ENCODE measurements around the gene MCEE.
"Not testable (repeated sequence)": the region's sequence is repeated elsewhere in the genome, so short reads cannot be mapped to it uniquely, and the experiment has no call there.

MCEE gene

DNA sequence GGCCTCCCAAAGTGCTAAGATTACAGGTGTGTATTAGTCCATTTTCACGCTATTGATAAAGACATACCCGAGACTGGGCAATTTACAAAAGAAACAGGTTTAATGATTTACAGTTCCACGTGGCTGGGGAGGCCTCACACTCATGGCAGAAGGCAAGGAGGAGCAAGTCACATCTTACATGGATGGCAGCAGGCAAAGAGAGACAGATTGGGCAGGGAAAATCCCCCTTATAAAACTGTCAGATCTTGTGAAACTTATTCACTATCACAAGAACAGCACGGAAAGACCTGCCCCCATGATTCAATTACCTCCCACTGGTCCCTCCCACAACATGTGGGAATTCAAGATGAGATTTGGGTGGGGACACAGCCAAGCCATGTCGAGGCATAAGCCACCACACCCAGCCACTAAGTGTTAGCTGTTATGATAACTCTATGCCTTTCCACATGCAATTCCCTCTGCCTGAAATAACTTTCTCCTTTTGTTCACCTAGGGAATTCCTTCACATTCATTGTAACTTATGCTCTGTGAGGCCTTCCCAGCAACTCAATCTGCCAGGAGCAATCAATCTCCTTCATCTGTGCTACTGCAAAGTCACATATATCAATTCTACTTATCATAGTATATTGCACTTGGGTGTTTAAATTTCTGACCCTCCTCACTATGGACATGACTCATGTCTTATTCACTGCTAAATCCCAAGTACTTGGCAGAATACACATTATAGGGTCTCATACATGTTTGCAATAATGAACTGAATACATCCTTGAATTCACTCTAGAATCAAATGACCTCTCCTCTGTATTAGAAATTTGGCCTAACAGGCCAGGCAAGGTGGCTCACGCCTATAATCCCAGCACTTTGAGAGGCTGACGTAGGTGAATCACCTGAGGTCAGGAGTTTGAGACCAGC is 7.4 kb downstream of the MCEE start:
- TF ChIP-seq CTCF (IDR thresholded peaks at IDR 0.05; ENCODE audit: low read depth, low read length), result no peak
- no peaks in the 10 kb centered on the region for H3K4me1 ChIP-seq
- no peak for DNase-seq
- no peaks in the 10 kb centered on the region for H3K9me3 ChIP-seq
- H3K36me3 ChIP-seq, result no peaks in the 10 kb centered on the region
- no peak overlapping the region for H3K4me3 ChIP-seq (ENCODE audit: low read depth, low read length)
- no peaks in the 10 kb centered on the region for H3K27me3 ChIP-seq

GRCh38 chr2:71121479-71121878 is 8.6 kb downstream of the MCEE start:
- no peaks in the 10 kb centered on the region for H3K9me3 ChIP-seq
- no peaks in the 10 kb centered on the region for H3K36me3 ChIP-seq
- no peak overlapping the region for H3K4me3 ChIP-seq (ENCODE audit: low read depth, low read length)
- DNase-seq, result no peak
- H3K27me3 ChIP-seq, result no peaks in the 10 kb centered on the region
- TF ChIP-seq CTCF (IDR thresholded peaks at IDR 0.05; ENCODE audit: low read depth, low read length), result no peak
- H3K4me1 ChIP-seq, result no peaks in the 10 kb centered on the region

DNA sequence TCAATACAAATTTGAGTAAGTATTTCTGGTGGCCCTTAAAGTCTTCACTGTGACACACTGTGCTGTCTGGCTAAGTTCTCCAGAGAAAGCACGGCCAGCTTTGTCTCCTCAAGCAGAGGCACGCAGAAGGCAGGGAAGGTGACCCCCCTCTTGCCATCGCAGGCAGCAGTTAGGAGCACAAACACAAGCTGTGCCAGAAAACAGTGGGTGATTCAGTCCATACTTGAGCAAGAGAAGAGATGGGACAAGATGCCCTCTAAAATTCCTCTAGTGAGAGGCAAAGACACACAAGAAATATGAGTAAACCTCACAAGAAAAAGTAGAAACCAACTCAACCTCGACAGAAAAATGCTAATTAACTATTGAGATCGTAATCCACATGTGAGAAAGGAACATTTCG is 9.8 kb downstream of the MCEE start:
- Histone ChIP-seq H3K4me1 (no peaks in the 10 kb centered on the region), H3K4me3 (ENCODE audit: low read depth, low read length) (no peak overlapping the region)
- TF ChIP-seq CTCF (IDR thresholded peaks at IDR 0.05; ENCODE audit: low read depth, low read length), result no peak

GRCh38 chr2:71117063-71117462 is 13.0 kb downstream of the MCEE start:
- Histone ChIP-seq H3K4me1 (no peaks in the 10 kb centered on the region), H3K36me3 (no peaks in the 10 kb centered on the region), H3K4me3 (ENCODE audit: low read depth, low read length) (no peak overlapping the region), H3K9me3 (no peaks in the 10 kb centered on the region), H3K27me3 (no peaks in the 10 kb centered on the region)
- no peak for DNase-seq
- no peak for TF ChIP-seq CTCF (IDR thresholded peaks at IDR 0.05; ENCODE audit: low read depth, low read length)

More for the DNA sequence above, 9.8 kb downstream of the MCEE start:
- H3K9me3 ChIP-seq, result no peaks in the 10 kb centered on the region
- H3K27me3 ChIP-seq, result no peaks in the 10 kb centered on the region
- H3K36me3 ChIP-seq, result no peaks in the 10 kb centered on the region
- DNase-seq, result no peak

DNA sequence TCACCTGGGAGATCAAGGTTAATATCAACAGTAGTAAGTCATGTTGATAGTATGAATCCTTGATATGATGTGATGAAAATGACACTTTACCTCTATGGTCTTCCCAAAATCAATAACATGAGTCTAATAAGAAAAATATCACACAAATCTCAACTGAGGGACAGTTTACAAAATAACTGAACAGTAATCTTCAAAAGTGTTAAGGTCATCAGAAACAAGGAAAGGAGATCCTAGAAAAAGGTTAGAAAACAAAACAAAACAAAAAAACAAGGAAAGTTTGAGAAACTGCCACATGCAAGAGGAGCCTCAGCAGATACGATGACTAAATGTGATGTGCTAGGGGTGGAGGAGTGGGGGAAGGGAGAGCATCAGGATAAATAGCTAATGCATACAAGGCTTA is 16.2 kb downstream of the MCEE start:
- no peaks in the 10 kb centered on the region for H3K9me3 ChIP-seq
- TF ChIP-seq CTCF (IDR thresholded peaks at IDR 0.05; ENCODE audit: low read depth, low read length), result no peak
- no peaks in the 10 kb centered on the region for H3K27me3 ChIP-seq
- no peaks in the 10 kb centered on the region for H3K36me3 ChIP-seq
- no peak for DNase-seq
- H3K4me3 ChIP-seq (ENCODE audit: low read depth, low read length), result no peak overlapping the region
- H3K4me1 ChIP-seq, result no peaks in the 10 kb centered on the region

DNA sequence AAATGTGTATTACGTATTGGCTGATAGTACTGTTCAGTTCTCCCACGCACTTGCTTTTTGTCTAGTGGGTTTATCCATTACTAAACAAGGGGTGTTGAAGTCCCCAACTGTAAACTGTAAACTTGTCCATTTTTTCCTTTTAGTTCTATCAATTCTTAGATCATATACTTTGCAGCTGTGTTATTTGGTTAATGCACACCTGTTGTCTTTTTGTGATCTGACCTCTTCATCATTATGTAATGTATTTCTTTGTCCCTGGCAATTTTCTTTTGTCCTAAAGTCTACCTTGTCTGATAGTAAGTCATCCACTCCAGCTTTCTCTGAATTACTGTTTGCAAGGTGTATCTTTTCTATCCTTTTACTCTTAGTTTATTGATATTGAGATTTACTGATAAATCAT is 21.9 kb downstream of the MCEE start:
- no peaks in the 10 kb centered on the region for H3K4me1 ChIP-seq
- H3K9me3 ChIP-seq, result no peaks in the 10 kb centered on the region
- H3K27me3 ChIP-seq, result no peaks in the 10 kb centered on the region
- no peak for DNase-seq
- no peak for TF ChIP-seq CTCF (IDR thresholded peaks at IDR 0.05; ENCODE audit: low read depth, low read length)
- no peak overlapping the region for H3K4me3 ChIP-seq (ENCODE audit: low read depth, low read length)
- H3K36me3 ChIP-seq, result no peaks in the 10 kb centered on the region

DNA sequence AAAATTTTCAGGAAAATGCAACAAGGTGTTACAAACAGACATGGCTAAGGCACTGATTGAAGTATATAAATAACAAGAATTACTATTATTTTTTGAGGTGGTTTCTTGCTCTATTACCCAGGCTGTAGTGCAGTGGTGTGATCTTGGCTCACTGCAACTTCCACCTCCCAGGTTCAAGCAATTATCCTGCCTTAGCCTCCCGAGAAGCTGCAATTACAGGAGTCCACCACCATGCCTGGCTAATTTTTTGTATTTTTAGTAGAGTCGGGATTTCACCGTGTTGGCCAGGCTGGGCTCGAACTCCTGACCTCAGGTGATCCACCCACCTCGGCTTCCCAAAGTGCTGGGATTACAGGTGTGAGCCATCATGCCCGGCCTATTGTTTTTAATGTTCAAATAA is 23.6 kb downstream of the MCEE start:
- not testable (repeated sequence) for H3K36me3 ChIP-seq; H3K9me3 ChIP-seq; H3K4me1 ChIP-seq; H3K4me3 ChIP-seq (ENCODE audit: low read depth, low read length); H3K27me3 ChIP-seq; DNase-seq
